ENCODE measurements around the gene RTN4RL1. TPM values are rescaled to one million over a fixed set of nuclear protein-coding genes. Genes with fewer than 3 reads are reported as not detected.

RTN4RL1 gene
- total RNA-seq, 2 experiments from 2014 or later: not detected

- BruUV-seq (replicated peaks): no TSS peak
- Histone ChIP-seq H3K36me3 (ENCODE audit: insufficient read depth, low read length) (no peaks in the 10 kb centered on the region), H3K4me2 (ENCODE audit: low read length) (peak overlapping the region; percentile 80), H3K27ac (ENCODE audit: low read depth, low read length, poor library complexity, severe bottlenecking) (no peak overlapping the region), H3K4me3 (ENCODE audit: low read depth, low read length, poor library complexity, severe bottlenecking) (peak overlapping the region; percentile 59), H3K9me3 (ENCODE audit: low read length) (no peaks in the 10 kb centered on the region), H3K4me1 (ENCODE audit: insufficient read depth, low read length, poor library complexity, severe bottlenecking) (peaks cover 36% of the 10 kb centered on the region), H2AFZ (ENCODE audit: low read length) (no peak overlapping the region), H3K9me2 (ENCODE audit: insufficient read depth, low read length) (no peaks in the 10 kb centered on the region), H4K20me1 (ENCODE audit: insufficient read depth, low read length) (no peaks in the 10 kb centered on the region), H3K79me2 (ENCODE audit: insufficient read depth, low read depth, low read length) (no peaks in the 10 kb centered on the region)
- intact Hi-C loops (cut with micrococcal nuclease; ENCODE audit: unreplicated experiment): loop anchor here (1.0 kb wide), 2 partner anchors 189 to 227 kb away; no protein-coding TSS in a partner anchor
- no peak for DNase-seq (ENCODE audit: low spot score)
- ChIA-PET CTCF (ENCODE audit: unreplicated experiment) (interaction anchor here (2.0 kb wide), 1 partner anchor 189 kb away, joined by 9 read pairs; no protein-coding TSS in a partner anchor), POLR2A (interaction anchor here (0.5 to 0.8 kb wide), 2 partner anchors 181 to 231 kb away, joined by 3 to 4 read pairs; no protein-coding TSS in a partner anchor)
- TF ChIP-seq EZH2phosphoT487 (IDR thresholded peaks at IDR 0.05; ENCODE audit: borderline replicate concordance, low read depth, low read length): 0 out of 2 replicates have a peak, but pooled peaks have one; percentile 35
- no peak for TF ChIP-seq CTCF (conservative IDR thresholded peaks at IDR 0.05; ENCODE audit: low read length)
These were observed 30.4 kb upstream of the RTN4RL1 start for GRCh38 chr17:2055292-2056205.

GRCh38 chr17:2054512-2055291, 29.6 kb upstream of the RTN4RL1 start, which contains the start of gene HIC1:
HIC1 (plus strand) TSS chr17:2055103; CDS start chr17:2056691, 1,588 bp downstream.
- Histone ChIP-seq H3K9me2 (ENCODE audit: insufficient read depth, low read length) (no peaks in the 10 kb centered on the region), H4K20me1 (ENCODE audit: insufficient read depth, low read length) (no peaks in the 10 kb centered on the region), H3K4me2 (ENCODE audit: low read length) (peak within 1 kb of the TSS; percentile 80), H3K4me1 (ENCODE audit: insufficient read depth, low read length, poor library complexity, severe bottlenecking) (peaks cover 41% of the 10 kb centered on the region), H3K36me3 (ENCODE audit: insufficient read depth, low read length) (no peaks in the 10 kb centered on the region), H2AFZ (ENCODE audit: low read length) (peak within 1 kb of the TSS; percentile 1; the same call in 1 of the 2 replicates), H3K27ac (ENCODE audit: low read depth, low read length, poor library complexity, severe bottlenecking) (no peak within 1 kb of the TSS), H3K4me3 (ENCODE audit: low read depth, low read length, poor library complexity, severe bottlenecking) (peak within 1 kb of the TSS; percentile 68), H3K9me3 (ENCODE audit: low read length) (no peaks in the 10 kb centered on the region), H3K79me2 (ENCODE audit: insufficient read depth, low read depth, low read length) (no peaks in the 10 kb centered on the region)
- intact Hi-C loops (cut with micrococcal nuclease; ENCODE audit: unreplicated experiment): loop anchor here (1.0 to 5.0 kb wide), 3 partner anchors 190 to 283 kb away; partner anchors contain the start of genes SGSM2 and TSR1
- DNase-seq (ENCODE audit: low spot score): peak; percentile 78
- no TSS peak for BruUV-seq (replicated peaks)
- peak; percentile 84 for TF ChIP-seq CTCF (conservative IDR thresholded peaks at IDR 0.05; ENCODE audit: low read length)
- no peak for TF ChIP-seq EZH2phosphoT487 (IDR thresholded peaks at IDR 0.05; ENCODE audit: borderline replicate concordance, low read depth, low read length)
- ChIA-PET POLR2A (interaction anchor here (0.5 to 0.8 kb wide), 2 partner anchors 182 to 232 kb away, joined by 3 to 4 read pairs; no protein-coding TSS in a partner anchor), CTCF (ENCODE audit: unreplicated experiment) (interaction anchor here (0.6 to 2.0 kb wide), 4 partner anchors 33 to 190 kb away, joined by 3 to 9 read pairs (median 4); no protein-coding TSS in a partner anchor)
